Astrocyte (in vitro differentiated cells and primary cell): ENCODE results near the gene CLEC16A.

Experiments used
- CTCF ChIP-seq: IDR thresholded peaks from 2 replicates; pipeline ENCODE4 v1.5.1; 2011; ENCODE audit warnings: low read depth, mild to moderate bottlenecking, inconsistent platforms, low read length, moderate library complexity; ENCODE audit not compliant: insufficient read depth
- EZH2 ChIP-seq: IDR thresholded peaks from 2 replicates; pipeline ENCODE4 v1.6.1; 2012; ENCODE audit warnings: mild to moderate bottlenecking, low read length, inconsistent platforms; ENCODE audit not compliant: insufficient read depth

GRCh38 chr16:11202260-11203091 lies 258.1 kb downstream of the CLEC16A start:
- TF ChIP-seq CTCF (no peak), EZH2 (no peak)
